DLD1 (cell line): ENCODE data around the gene KL.

ENCODE experiments used
- in situ Hi-C: cut with HindIII; loops from 2 replicates; pipeline ENCODE4 v1.10.0; 2017; ENCODE audit warnings: low sequenced_read_pairs

KL gene

DNA sequence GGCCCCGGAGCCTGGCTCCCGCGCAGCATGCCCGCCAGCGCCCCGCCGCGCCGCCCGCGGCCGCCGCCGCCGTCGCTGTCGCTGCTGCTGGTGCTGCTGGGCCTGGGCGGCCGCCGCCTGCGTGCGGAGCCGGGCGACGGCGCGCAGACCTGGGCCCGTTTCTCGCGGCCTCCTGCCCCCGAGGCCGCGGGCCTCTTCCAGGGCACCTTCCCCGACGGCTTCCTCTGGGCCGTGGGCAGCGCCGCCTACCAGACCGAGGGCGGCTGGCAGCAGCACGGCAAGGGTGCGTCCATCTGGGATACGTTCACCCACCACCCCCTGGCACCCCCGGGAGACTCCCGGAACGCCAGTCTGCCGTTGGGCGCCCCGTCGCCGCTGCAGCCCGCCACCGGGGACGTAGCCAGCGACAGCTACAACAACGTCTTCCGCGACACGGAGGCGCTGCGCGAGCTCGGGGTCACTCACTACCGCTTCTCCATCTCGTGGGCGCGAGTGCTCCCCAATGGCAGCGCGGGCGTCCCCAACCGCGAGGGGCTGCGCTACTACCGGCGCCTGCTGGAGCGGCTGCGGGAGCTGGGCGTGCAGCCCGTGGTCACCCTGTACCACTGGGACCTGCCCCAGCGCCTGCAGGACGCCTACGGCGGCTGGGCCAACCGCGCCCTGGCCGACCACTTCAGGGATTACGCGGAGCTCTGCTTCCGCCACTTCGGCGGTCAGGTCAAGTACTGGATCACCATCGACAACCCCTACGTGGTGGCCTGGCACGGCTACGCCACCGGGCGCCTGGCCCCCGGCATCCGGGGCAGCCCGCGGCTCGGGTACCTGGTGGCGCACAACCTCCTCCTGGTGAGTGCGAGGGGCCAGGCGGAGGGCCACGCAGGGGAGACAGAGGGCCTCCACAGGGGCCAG is at the start of gene KL:
KL (plus strand) TSS at position 10 of the 909 bp plus-strand sequence; CDS start at position 28, 18 bp downstream.
- in situ Hi-C loops = no loop called here

GRCh38 chr13:32967584-32968182 is 48.5 kb upstream of the KL start:
- in situ Hi-C loops = no loop called here

DNA sequence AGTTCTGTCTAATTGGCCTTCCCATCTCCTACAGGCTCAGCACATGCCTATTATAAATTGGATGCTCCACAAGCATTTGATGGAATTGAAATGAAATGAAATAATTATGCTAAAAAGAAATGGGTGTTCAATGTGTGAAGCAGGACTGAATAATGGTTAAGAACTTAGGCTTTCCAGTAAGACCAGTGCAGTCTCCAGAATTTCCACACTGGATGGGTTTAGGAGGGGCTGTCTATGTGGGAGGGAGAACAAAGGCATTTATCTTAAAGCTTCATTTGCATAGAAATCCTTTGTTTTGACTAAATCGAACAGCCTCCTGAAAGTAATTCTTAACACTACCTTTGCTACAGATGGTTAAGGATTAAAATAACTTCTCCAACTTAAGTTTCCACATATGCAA is 47.9 kb upstream of the KL start:
- in situ Hi-C loops = no loop called here

DNA sequence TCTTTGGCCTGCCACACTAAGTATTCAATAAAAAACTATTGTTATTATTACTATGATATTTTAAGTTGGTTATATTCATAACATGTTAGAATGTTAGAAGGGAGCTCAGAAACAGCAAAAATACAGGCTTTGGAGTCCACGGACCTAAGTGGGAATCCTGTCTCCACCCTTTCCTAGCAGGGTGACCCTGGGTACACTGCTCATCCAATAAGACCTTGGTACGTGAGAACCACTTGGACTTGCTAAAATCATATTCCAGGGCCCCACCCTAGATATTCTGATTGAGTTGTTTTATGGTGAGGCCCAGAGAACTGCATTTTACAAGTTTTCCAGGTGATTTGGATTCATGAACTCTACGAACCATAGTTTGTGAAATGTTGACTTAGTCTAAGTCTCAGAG is 47.4 kb upstream of the KL start:
- in situ Hi-C loops = no loop called here

DNA sequence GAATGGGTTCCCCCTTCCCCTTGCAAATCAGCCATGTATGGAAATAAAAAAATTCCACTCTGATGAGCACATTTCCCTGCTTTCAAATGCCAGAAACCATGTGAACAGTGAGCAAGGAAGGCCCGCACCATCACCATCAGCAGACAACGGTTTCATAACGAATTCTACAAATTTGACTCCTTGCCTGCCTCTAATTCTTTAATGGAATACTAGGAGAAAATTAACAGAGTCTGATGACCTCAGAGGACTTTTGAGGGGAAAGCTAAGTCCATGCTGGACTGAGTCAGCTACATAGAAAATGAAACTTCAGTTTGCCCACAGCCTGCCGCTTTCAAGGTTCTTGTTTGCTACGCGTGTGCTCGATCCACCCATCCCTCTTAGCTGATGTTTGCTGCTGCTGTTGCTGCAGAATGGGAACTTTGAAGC is 46.7 kb upstream of the KL start:
- in situ Hi-C loops = no loop called here

DNA sequence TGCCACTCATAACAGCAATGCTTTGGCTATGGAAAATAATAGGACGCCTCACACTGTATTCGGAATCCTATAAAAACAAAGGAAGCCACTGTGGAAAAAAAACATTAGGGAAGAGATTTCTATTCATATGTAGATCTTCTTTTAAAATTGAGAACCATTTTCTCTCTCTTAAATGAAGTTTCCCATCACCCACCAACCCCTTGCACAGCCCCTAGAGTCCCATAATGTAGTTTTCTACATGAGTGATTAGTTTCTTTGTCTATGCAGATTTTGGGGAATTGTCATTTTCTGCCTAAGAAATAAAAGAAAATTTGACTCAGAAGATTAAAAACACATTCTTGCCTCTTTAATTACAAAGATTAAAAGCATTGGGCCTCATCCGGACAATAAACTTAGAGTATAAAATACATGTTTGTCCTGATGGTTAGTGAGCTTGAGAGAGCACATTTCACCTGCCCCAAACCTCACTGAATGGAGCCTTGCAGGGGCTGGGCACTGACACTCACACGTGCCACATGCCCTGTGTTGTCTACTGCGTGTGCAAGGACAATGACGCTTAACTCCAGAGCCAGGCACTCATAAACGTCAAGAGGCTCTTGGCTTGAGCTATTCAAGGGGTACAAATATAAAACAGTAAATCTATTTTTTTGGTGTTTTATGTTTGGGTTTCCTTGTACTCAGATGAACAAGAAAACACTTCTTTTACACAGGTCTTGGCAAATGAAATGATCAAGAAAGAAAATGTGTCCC is 40.0 kb upstream of the KL start:
- in situ Hi-C loops = no loop called here

DNA sequence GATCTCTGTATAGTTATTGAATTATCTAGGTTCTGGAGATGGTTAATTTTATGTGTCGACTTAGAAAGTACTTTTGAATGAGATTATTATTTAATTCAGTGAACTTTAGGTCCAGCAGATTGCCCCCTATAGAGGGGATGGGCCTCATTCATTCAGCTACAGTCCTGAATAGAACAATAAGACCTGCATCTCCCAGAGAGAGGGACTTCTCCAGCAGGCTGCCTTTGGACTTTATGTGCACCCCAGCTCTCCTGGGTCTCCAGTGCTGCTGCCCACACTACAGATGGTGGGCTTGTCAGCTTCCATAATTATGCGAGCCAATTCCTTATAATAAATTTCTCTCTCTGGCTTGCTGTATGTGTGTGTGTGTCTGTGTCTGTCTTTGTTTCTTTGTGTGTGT is 39.3 kb upstream of the KL start:
- in situ Hi-C loops = no loop called here

DNA sequence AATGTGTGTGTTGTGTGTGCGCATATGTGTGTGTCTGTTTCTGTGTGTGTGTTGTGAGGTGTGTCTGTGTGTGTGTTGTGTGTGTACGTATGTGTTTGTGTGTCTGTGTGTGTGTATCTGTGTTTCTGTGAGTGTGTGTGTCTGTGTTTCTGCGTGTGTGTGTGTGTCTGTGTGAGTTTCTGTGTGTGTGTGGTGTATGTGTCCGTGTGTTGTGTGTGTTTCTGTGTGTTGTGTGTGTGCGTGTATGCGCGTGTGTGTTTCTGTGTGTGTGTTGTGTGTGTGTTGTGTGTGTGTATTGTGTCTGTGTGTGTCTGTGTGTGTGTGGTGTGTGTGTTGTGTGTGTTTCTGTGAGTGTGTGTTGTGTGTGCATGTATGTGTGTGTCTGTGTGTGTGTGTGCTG is 38.9 kb upstream of the KL start:
- in situ Hi-C loops = no loop called here

GRCh38 chr13:32978278-32978677 is 37.9 kb upstream of the KL start:
- in situ Hi-C loops = no loop called here

DNA sequence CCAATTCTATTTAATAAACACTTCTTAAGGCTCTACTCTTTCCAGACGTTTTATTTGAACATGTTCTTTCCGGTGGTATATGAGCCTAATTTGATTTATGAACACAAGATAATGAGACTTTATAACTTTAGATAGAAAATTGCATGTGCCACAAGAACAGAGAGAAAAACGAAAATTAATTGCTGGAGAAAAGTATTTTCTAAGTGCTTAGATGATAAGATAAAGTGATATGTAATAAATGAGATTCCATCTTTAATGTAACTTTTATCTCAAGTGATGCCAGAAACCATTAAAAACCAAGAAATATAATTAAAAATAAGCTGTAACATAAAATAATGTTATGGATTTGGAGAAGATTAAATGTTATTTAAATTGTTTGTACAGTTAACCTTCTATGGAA is 33.2 kb upstream of the KL start:
- in situ Hi-C loops = no loop called here

DNA sequence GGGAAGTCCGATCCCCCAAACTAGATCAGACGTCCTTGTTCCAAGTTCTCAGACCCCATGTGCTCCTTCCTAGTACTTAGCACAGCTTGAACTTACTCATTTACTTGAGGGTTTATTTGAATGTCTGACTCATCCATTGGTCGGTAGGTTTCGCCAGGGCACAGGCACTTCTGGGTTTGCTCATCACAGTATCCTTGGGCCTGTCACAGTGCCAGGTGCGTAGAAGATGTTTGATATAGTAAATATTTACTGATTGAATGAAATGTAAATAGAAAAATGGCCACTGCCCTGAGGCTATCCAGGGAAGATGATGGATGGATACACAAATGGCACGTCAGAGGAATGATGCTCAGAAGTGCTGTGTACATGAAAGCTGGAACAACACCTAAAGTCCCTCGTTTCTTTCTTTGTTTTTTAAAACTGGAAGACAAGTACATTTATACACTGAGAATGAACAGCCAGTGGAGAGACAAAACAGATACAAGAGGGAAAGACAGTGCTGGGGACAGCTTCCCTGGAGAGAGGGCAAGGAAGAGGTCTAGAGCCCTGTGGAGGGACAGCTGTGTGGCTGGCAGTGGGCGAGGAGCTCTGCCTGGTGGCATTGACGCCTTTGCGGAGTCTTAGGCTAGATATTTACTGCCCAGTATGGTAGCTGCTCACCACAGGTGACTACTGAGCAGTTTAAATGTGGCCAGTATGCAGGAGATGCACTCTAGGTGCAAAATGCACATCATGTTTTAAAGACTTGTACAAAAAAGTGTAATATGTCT is 31.2 kb upstream of the KL start:
- in situ Hi-C loops = no loop called here

DNA sequence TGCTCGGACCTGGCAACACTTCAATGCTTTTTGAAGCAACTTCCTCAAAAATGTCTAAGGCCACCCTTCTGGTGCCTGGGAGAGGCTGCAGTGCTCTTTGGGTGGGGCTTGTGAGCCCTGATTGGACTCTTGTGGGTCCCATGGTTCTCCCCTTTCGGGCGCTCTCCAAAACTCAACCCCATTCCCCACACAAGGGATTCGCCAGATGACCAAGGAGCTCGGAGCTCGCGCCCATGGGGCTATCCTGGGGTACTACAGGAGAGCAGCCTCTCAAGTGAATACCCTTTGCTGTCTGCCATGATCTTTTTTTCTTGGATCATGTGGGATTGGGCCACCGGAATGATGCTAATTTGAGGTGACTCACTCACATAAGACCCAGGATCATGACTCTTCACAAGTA is 29.7 kb upstream of the KL start:
- in situ Hi-C loops = no loop called here

GRCh38 chr13:32987462-32987861 is 28.8 kb upstream of the KL start:
- in situ Hi-C loops = no loop called here

GRCh38 chr13:32988608-32989289 is 27.5 kb upstream of the KL start:
- in situ Hi-C loops = no loop called here

- in situ Hi-C loops = no loop called here
These were observed 26.9 kb upstream of the KL start for GRCh38 chr13:32989290-32989667.

DNA sequence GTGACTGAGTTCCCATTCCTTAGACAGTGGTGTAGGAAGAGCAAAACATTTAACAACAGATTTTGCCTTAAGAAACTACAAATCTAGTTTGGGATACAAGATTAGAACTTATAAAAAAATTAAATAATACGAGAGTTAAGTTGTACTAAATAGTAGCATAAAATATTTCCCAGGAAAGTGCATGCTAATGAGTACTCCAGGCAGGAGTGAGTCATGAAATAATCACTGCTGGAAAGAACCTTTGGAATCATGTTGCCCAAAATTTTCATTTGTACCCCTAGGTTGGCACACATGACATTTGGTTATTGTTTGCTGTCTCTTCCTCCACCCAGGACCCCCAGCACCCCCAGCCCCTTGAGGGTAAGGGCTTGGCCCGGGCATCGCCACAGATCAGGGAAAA is 26.3 kb upstream of the KL start:
- in situ Hi-C loops = no loop called here

DNA sequence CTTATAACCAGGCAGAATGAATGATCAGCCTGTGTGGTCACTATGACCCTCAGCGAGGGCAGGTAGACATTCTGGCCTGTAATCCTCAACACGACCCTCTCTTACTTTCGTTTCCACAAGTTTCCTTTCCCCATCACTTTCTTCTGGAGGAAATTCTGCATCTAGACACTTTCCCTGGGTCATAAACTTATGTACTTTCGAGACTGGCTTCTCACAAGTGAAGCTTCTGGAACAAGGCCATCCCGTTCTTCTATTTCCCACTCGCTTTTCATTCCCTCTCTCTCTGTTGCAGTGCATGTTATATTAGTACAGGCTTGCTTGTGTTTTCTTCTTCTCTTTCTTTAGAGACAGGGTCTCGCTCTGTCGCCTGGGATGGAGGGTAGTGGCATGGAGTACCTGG is 23.1 kb upstream of the KL start:
- in situ Hi-C loops = no loop called here

GRCh38 chr13:32997399-32997798 is 18.8 kb upstream of the KL start:
- in situ Hi-C loops = no loop called here

DNA sequence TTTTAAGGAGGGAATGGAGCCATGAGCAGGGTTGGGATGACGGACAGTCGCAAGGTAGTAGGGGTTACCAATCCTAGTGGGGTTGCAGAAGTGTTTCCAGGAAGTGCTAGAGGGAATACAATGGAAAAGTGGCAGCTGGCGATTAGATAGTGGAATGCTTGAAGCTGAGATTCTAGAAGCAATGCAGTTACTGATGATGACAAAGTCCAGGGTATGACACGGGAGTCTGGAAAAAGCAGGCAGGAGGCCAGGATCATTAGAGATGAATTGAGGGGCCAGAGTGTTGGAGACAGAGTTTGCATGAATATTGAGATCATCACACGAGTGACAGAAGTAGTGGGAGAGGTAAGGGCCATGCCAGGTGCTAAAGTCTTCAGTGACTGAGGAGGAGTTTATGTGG is 17.3 kb upstream of the KL start:
- in situ Hi-C loops = no loop called here

DNA sequence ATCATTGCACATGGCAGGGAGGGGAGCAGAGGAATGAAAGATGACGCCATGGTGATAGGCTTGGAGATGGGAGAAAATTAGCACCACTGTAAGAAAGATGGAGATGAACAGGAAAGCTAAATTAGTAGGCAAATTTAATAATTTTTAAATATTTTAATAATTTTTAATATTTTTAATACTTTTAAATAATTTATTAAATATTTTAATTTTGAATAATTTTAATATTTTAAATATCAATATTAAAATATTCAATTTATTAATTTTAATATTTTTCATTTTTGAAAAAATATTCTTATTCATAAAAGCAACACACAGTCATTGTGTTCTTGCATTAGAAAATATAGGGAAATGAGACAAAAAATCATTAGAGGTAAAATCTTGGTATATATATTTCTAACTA is 15.9 kb upstream of the KL start:
- in situ Hi-C loops = no loop called here
